BE2C (cell line): ENCODE data around the gene CNKSR1.

ENCODE experiments used
- DNase-seq: peaks from one replicate; pipeline ENCODE4 v3.0.0-alpha.2; 2020
- H3K27me3 ChIP-seq: fragments of 250-450 bp; sonication (Bioruptor Pico); 2 replicates; pipeline ENCODE4 v1.5.1; 2020; ENCODE audit warnings: mild to moderate bottlenecking
- H3K36me3 ChIP-seq: fragments of 250-450 bp; sonication (Bioruptor Pico); 2 replicates; pipeline ENCODE4 v1.5.1; 2020; ENCODE audit warnings: mild to moderate bottlenecking
- H3K4me1 ChIP-seq: fragments of 250-450 bp; sonication (Bioruptor Pico); 2 replicates; pipeline ENCODE4 v1.5.1; 2020
- H3K4me3 ChIP-seq: 2 replicates; pipeline ENCODE4 v1.5.1; 2011; ENCODE audit warnings: low read depth, low read length
- H3K9me3 ChIP-seq: fragments of 250-450 bp; sonication (Bioruptor Pico); 2 replicates; pipeline ENCODE4 v1.5.1; 2020
- CTCF ChIP-seq: IDR thresholded peaks from 2 replicates; pipeline ENCODE4 v1.5.1; 2012; ENCODE audit warnings: mild to moderate bottlenecking, low read depth, low read length

The CNKSR1 gene

DNA sequence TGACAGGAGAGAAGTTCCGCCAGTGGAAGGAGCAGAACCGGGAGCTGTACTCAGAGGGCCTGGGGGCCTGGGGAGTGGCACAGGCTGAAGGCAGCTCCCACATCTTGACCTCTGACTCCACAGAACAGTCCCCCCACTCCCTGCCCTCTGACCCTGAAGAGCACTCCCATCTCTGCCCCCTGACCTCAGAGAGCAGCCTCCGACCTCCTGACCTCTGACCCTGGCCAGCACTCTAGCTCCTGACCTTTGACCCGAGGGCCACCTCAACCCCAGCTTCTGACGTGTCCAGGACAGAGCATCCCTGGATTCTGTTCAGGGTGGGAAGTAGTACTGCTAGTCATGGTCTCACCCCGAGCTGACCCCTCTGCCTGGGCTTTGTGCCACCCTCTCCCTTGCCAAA is 12.0 kb downstream of the CNKSR1 start:
- TF ChIP-seq CTCF: no peak
- Histone ChIP-seq H3K4me3 (no peak overlapping the region), H3K4me1 (no peaks in the 10 kb centered on the region), H3K27me3 (no peaks in the 10 kb centered on the region), H3K9me3 (no peaks in the 10 kb centered on the region), H3K36me3 (no peaks in the 10 kb centered on the region)
- no peak for DNase-seq

GRCh38 chr1:26189751-26190275 is 12.5 kb downstream of the CNKSR1 start:
- no peak overlapping the region for H3K4me3 ChIP-seq
- no peaks in the 10 kb centered on the region for H3K4me1 ChIP-seq
- H3K9me3 ChIP-seq: no peaks in the 10 kb centered on the region
- no peaks in the 10 kb centered on the region for H3K27me3 ChIP-seq
- no peak for DNase-seq
- H3K36me3 ChIP-seq: no peaks in the 10 kb centered on the region
- 0 out of 2 replicates have a peak, but pooled peaks have one; percentile 14 for TF ChIP-seq CTCF

- Histone ChIP-seq H3K27me3 (no peaks in the 10 kb centered on the region), H3K36me3 (no peaks in the 10 kb centered on the region), H3K4me3 (no peak within 1 kb of the TSS), H3K9me3 (no peaks in the 10 kb centered on the region), H3K4me1 (no peaks in the 10 kb centered on the region)
- DNase-seq: peak; percentile 28
- peak; percentile 44 for TF ChIP-seq CTCF
Measured at GRCh38 chr1:26190373-26190987, 13.2 kb downstream of the CNKSR1 start, which contains the start of gene CATSPER4. TSS of gene CATSPER4 (plus strand) at chr1:26190602. CDS start at chr1:26190628, 26 bp downstream.

DNA sequence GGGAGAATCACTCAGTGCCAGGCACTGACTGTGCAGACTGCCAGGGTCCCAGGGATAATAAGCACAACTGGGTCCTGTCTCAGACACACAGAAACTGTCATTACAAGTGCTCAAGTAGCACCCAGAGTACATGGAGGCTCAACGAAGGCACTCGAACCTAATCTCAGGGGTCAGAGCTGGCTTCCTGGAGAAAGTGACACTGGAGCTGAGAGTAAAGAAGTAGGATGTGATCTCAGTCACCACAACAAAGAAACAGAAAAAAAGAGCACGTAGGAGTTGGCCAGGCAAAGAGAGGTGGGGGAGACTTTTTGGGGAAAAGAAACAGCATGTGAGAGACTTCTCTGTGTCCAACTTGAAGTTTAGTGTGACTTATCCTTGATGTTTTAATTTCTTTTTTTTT is 14.4 kb downstream of the CNKSR1 start:
- Histone ChIP-seq H3K27me3 (no peaks in the 10 kb centered on the region), H3K4me1 (no peaks in the 10 kb centered on the region), H3K9me3 (no peaks in the 10 kb centered on the region), H3K36me3 (no peaks in the 10 kb centered on the region), H3K4me3 (no peak overlapping the region)
- no peak for DNase-seq
- no peak for TF ChIP-seq CTCF

DNA sequence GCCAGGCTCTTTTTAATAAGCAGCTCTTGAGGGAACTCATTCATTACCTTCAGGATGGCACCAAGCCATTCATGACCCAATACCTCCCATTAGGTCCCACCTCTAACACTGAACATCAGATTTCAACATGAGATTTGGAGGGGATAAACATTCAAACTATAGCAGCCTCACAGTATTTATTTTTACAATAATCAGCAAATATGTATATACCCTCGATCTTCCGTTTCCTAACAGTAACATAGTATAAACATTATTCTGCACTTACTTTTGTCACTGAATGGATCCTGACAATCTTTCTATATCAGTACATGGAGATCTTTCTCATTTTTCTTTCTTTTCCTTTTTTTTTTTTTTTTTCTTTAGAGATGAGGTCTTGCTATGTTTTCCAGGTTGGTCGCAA is 18.5 kb downstream of the CNKSR1 start:
- no peaks in the 10 kb centered on the region for H3K27me3 ChIP-seq
- H3K9me3 ChIP-seq: no peaks in the 10 kb centered on the region
- no peak for DNase-seq
- H3K4me1 ChIP-seq: no peaks in the 10 kb centered on the region
- TF ChIP-seq CTCF: no peak
- H3K4me3 ChIP-seq: no peak overlapping the region
- H3K36me3 ChIP-seq: no peaks in the 10 kb centered on the region

DNA sequence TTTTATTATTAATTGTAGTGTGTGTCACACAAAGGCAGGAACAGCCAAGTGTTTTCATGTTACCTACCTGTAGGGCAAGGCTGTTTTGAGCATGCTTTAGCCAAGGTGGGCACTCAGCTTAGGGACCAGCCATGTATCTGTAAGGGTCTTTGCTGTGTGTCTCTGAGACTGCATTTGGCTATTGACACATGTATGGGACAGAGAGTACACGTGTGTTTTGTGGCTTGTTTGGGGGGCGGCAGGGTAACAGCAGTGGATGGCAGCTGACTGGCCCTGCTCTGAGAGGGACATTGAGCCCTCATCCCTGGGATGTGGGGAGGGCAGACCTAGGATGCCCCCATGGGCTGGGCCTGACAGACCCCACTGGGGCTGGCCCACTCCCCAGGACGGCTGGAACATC is 20.0 kb downstream of the CNKSR1 start:
- H3K4me3 ChIP-seq: no peak overlapping the region
- TF ChIP-seq CTCF: no peak
- H3K36me3 ChIP-seq: no peaks in the 10 kb centered on the region
- H3K4me1 ChIP-seq: no peaks in the 10 kb centered on the region
- no peaks in the 10 kb centered on the region for H3K27me3 ChIP-seq
- H3K9me3 ChIP-seq: no peaks in the 10 kb centered on the region
- no peak for DNase-seq
